IMR-90 (cell line): ENCODE measurements around the gene EPS8. TPM values are rescaled to one million over a fixed set of nuclear protein-coding genes. Genes with fewer than 3 reads are reported as not detected.

Experiments
- ATAC-seq: fragments of 200-7000 bp; cut with Tn5 transposase; 2 replicates; pipeline ENCODE4 v1.9.1; 2020; ENCODE audit warnings: low read depth, mild to moderate bottlenecking, moderate library complexity
- BruUV-seq: library from RNA; stranded (reverse); fragments of 400-500 nt; replicated peaks from 2 replicates; lab custom pipeline; 2021; lab: Mats Ljungman, UMichigan
- CTCF ChIA-PET: fragments of 300-600 bp; formaldehyde crosslinking; extraction: SDS; loops from one replicate; lab custom pipeline; 2021; ENCODE audit warnings: antibody characterized with exemption; lab: Yijun Ruan, JAX
- POLR2A ChIA-PET: fragments of 300-600 bp; sonication (Branson Sonifier 250); formaldehyde crosslinking; loops from one replicate; lab custom pipeline; 2022; ENCODE audit warnings: antibody characterized with exemption; ENCODE audit not compliant: unreplicated experiment; lab: Charles Lee
- DNase-seq: peaks from one replicate; pipeline ENCODE4 v3.0.0; 2013
- H2AFZ ChIP-seq: replicated peaks from 2 replicates; pipeline ENCODE3; 2013; ENCODE audit warnings: low read length, mild to moderate bottlenecking; ENCODE audit not compliant: poor library complexity
- H2AK5ac ChIP-seq: 2 replicates; pipeline ENCODE4 v1.6.1; 2013; ENCODE audit warnings: low read depth, low read length, inconsistent platforms
- H2AK9ac ChIP-seq: replicated peaks from 2 replicates; pipeline ENCODE3; 2013; ENCODE audit warnings: mild to moderate bottlenecking, low read depth, low read length, moderate library complexity; ENCODE audit not compliant: poor library complexity
- H2BK120ac ChIP-seq: 2 replicates; pipeline ENCODE4 v1.6.1; 2013; ENCODE audit warnings: low read depth, low read length, inconsistent platforms
- H2BK15ac ChIP-seq: 3 replicates; pipeline ENCODE4 v1.6.1; 2013; ENCODE audit warnings: low read depth, low read length, inconsistent platforms
- H2BK20ac ChIP-seq: 2 replicates; pipeline ENCODE4 v1.6.1; 2013; ENCODE audit warnings: low read depth, mild to moderate bottlenecking, inconsistent platforms, low read length, moderate library complexity
- H2BK5ac ChIP-seq: 2 replicates; pipeline ENCODE4 v1.6.1; 2013; ENCODE audit warnings: mild to moderate bottlenecking, low read depth, low read length, inconsistent platforms; ENCODE audit not compliant: poor library complexity, severe bottlenecking
- H3K14ac ChIP-seq: replicated peaks from 2 replicates; pipeline ENCODE4 v1.6.1; 2013; ENCODE audit warnings: low read depth, low read length, inconsistent platforms
- H3K18ac ChIP-seq: 2 replicates; pipeline ENCODE4 v1.6.1; 2013; ENCODE audit warnings: low read depth, low read length, control low read depth
- H3K23ac ChIP-seq: 2 replicates; pipeline ENCODE4 v1.6.1; 2013; ENCODE audit warnings: low read depth, low read length, inconsistent platforms
- H3K27ac ChIP-seq: 2 replicates; pipeline ENCODE4 v1.5.1; 2013; ENCODE audit warnings: mild to moderate bottlenecking, control low read depth, low read length; ENCODE audit not compliant: insufficient read depth
- H3K27me3 ChIP-seq: 2 replicates; pipeline ENCODE4 v1.6.1; 2013; ENCODE audit warnings: low read length; ENCODE audit not compliant: control insufficient read depth, insufficient read depth
- H3K36me3 ChIP-seq: 2 replicates; pipeline ENCODE4 v1.6.1; 2013; ENCODE audit warnings: low read length, mixed read lengths; ENCODE audit not compliant: control insufficient read depth, insufficient read depth
- H3K4ac ChIP-seq: 2 replicates; pipeline ENCODE4 v1.6.1; 2013; ENCODE audit warnings: low read depth, low read length, inconsistent platforms
- H3K4me1 ChIP-seq: 2 replicates; pipeline ENCODE4 v1.6.1; 2013; ENCODE audit warnings: low read length, mixed read lengths; ENCODE audit not compliant: control insufficient read depth, insufficient read depth
- H3K4me2 ChIP-seq: 2 replicates; pipeline ENCODE4 v1.6.1; 2013; ENCODE audit warnings: low read depth, mild to moderate bottlenecking, control low read depth, low read length, moderate library complexity
- H3K4me3 ChIP-seq: 2 replicates; pipeline ENCODE4 v1.5.1; 2013; ENCODE audit warnings: low read depth, mild to moderate bottlenecking, control low read depth, low read length, moderate library complexity; ENCODE audit not compliant: insufficient read depth
- H3K56ac ChIP-seq: 2 replicates; pipeline ENCODE4 v1.6.1; 2013; ENCODE audit warnings: low read length, inconsistent platforms; ENCODE audit not compliant: insufficient read depth; ENCODE audit errors: extremely low read depth
- H3K79me1 ChIP-seq, 2 experiments: 2 replicates each; pipeline ENCODE4 v1.6.1; 2013; ENCODE audit warnings: low read length in 2 of 2, inconsistent platforms in 1 of 2, low read depth in 1 of 2
- H3K9ac ChIP-seq: 2 replicates; pipeline ENCODE4 v1.6.1; 2013; ENCODE audit warnings: low read depth, low read length, control low read depth
- H3K9me1 ChIP-seq: 2 replicates; pipeline ENCODE4 v1.6.1; 2013; ENCODE audit warnings: low read length, inconsistent platforms; ENCODE audit not compliant: insufficient read depth
- H3K9me3 ChIP-seq: 2 replicates; pipeline ENCODE4 v1.6.1; 2013; ENCODE audit warnings: low read length; ENCODE audit not compliant: control insufficient read depth, insufficient read depth
- H4K20me1 ChIP-seq: 2 replicates; pipeline ENCODE4 v1.6.1; 2013; ENCODE audit warnings: low read length, inconsistent platforms; ENCODE audit not compliant: insufficient read depth
- H4K5ac ChIP-seq: 2 replicates; pipeline ENCODE4 v1.6.1; 2013; ENCODE audit warnings: mild to moderate bottlenecking, low read depth, low read length, control low read depth
- H4K8ac ChIP-seq, 2 experiments: 2 replicates each; pipeline ENCODE4 v1.6.1; 2013; ENCODE audit warnings: low read depth in 2 of 2, low read length in 2 of 2, control low read depth in 1 of 2, inconsistent platforms in 1 of 2
- H4K91ac ChIP-seq: 2 replicates; pipeline ENCODE4 v1.6.1; 2013; ENCODE audit warnings: low read depth, low read length, inconsistent platforms; ENCODE audit not compliant: insufficient read depth
- BHLHE40 ChIP-seq: fragments of 150-350 bp; IDR thresholded peaks from 2 replicates; pipeline ENCODE4 v1.6.1; 2016; ENCODE audit warnings: mild to moderate bottlenecking, low read depth, low read length
- CEBPB ChIP-seq: IDR thresholded peaks from 2 replicates; pipeline ENCODE4 v1.6.1; 2012; ENCODE audit warnings: low read depth, low read length, improper control_type of control experiment
- CHD1 ChIP-seq: IDR thresholded peaks from 2 replicates; pipeline ENCODE4 v1.6.1; 2012; ENCODE audit warnings: low read depth, low read length, improper control_type of control experiment
- FOS ChIP-seq: fragments of 150-350 bp; IDR thresholded peaks from 2 replicates; pipeline ENCODE4 v1.6.1; 2016; ENCODE audit warnings: low read depth, low read length
- MAFK ChIP-seq: IDR thresholded peaks from 2 replicates; pipeline ENCODE4 v1.6.1; 2012; ENCODE audit warnings: low read depth, low read length, improper control_type of control experiment
- MAZ ChIP-seq: IDR thresholded peaks from 2 replicates; pipeline ENCODE4 v1.6.1; 2012; ENCODE audit warnings: low read depth, mild to moderate bottlenecking, low read length, improper control_type of control experiment, moderate library complexity, borderline replicate concordance
- MXI1 ChIP-seq: IDR thresholded peaks from 2 replicates; pipeline ENCODE4 v1.6.1; 2012; ENCODE audit warnings: low read depth, mild to moderate bottlenecking, low read length, moderate library complexity, borderline replicate concordance
- NFE2L2 ChIP-seq: fragments of 150-350 bp; IDR thresholded peaks from 2 replicates; pipeline ENCODE4 v1.6.1; 2016; ENCODE audit warnings: low read depth, mild to moderate bottlenecking, low read length
- POLR2A ChIP-seq: IDR thresholded peaks from 2 replicates; pipeline ENCODE4 v1.6.1; 2012; ENCODE audit warnings: mild to moderate bottlenecking, low read depth, low read length
- RAD21 ChIP-seq: IDR thresholded peaks from 2 replicates; pipeline ENCODE4 v1.6.1; 2012; ENCODE audit warnings: low read length, improper control_type of control experiment
- RCOR1 ChIP-seq: IDR thresholded peaks from 2 replicates; pipeline ENCODE4 v1.6.1; 2012; ENCODE audit warnings: mild to moderate bottlenecking, low read length, improper control_type of control experiment; ENCODE audit not compliant: insufficient replicate concordance
- RFX5 ChIP-seq: IDR thresholded peaks from 2 replicates; pipeline ENCODE4 v1.8.0; 2012; ENCODE audit warnings: low read depth, mild to moderate bottlenecking, low read length, moderate library complexity
- SMC3 ChIP-seq: fragments of 150-350 bp; IDR thresholded peaks from 2 replicates; pipeline ENCODE4 v1.6.1; 2016; ENCODE audit warnings: low read depth, mild to moderate bottlenecking, antibody characterized with exemption, low read length, moderate library complexity
- WGBS, 2 experiments: methylation state at CpG; one replicate each; pipeline versions ENCODE4 v1.1.5 to v1.1.7; 2013; ENCODE audit warnings: missing lambda C conversion rate in 2 of 2; ENCODE audit not compliant: insufficient read length in 1 of 2; ENCODE audit errors: extremely low coverage in 2 of 2; 5-methylcytosine and 5-hydroxymethylcytosine counted together
- dilution Hi-C: fragments of 300-500 bp; cut with HindIII; formaldehyde crosslinking; loops from one replicate; pipeline ENCODE4 v1.14.3; 2018; ENCODE audit warnings: low sequenced_read_pairs; ENCODE audit not compliant: unreplicated experiment
- in situ Hi-C: fragments of 300-500 bp; cut with MboI; formaldehyde crosslinking; loops from 3 replicates; pipeline ENCODE4 v1.14.3; 2019; ENCODE audit warnings: low sequenced_read_pairs, inconsistent platforms, mixed read lengths
- intact Hi-C: fragments of 100-400 bp; cut with micrococcal nuclease; formaldehyde crosslinking; loops from 2 replicates; pipeline ENCODE4 v1.10.0; 2022
- polyA plus RNA-seq, 3 experiments: library from polyadenylated mRNA; depleted of rRNA; stranded (reverse); fragments of >200 nt; gene quantifications; 2 replicates each; pipeline ENCODE4 v1.2.3, GENCODE V29; 2012; ENCODE audit warnings: low replicate concordance in 1 of 3
- total RNA-seq: library from RNA; depleted of rRNA; stranded (reverse); fragments of >200 nt; gene quantifications from 2 replicates; pipeline ENCODE4 v1.2.3, GENCODE V29; 2012
- TF ChIP-seq, protein P1 (sequence below): fragments of 150-350 bp; IDR thresholded peaks from 2 replicates; pipeline ENCODE4 v1.6.1; 2017; ENCODE audit warnings: mild to moderate bottlenecking, antibody characterized with exemption, low read length, low read depth
- TF ChIP-seq, protein P2 (sequence below): fragments of 150-350 bp; IDR thresholded peaks from 2 replicates; pipeline ENCODE4 v1.6.1; 2016; ENCODE audit warnings: low read depth, mild to moderate bottlenecking, low read length, moderate library complexity, borderline replicate concordance
- TF ChIP-seq, protein P3 (sequence below): conservative IDR thresholded peaks from 2 replicates; pipeline ENCODE4 v1.5.1; 2012; ENCODE audit warnings: mild to moderate bottlenecking, low read depth, low read length, improper control_type of control experiment

The EPS8 gene
- total and polyA plus RNA-seq, 2 of the 4 experiments (the other 2 are of a cell fraction): 45.1 to 104 TPM

DNA sequence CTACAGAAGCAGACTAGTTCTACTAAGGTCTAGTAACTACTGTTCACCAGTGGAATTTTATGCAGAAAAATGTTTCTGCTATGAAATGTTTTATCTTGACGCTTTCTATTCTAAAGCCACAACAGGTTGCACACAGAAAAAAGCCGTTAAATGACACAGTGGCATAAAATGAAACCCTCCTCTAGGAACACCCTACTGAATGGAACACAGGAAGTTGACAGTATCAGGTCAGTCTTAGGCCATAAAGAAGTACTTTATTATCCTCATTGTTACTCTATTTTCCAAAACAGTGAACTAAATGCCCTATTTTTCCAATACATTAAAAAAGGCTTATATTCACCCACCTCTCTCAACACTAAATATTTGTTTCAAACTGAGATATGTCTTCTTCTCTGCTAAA is 21.9 kb downstream of the EPS8 start:
- H4K91ac ChIP-seq: no peak overlapping the region
- H3K4me3 ChIP-seq: no peak overlapping the region
- dilution Hi-C loops: no loop called here
- ChIA-PET CTCF (no interaction called here), POLR2A (no interaction called here)
- no peak overlapping the region for H3K23ac ChIP-seq
- DNase-seq (no peak), ATAC-seq (no peak)
- 0 out of 2 replicates have a peak, but pooled peaks cover 3% of the 10 kb centered on the region for H3K9me1 ChIP-seq
- no peak overlapping the region for H3K18ac ChIP-seq
- H3K36me3 ChIP-seq: no peaks in the 10 kb centered on the region
- no peak overlapping the region for H4K5ac ChIP-seq
- H2BK5ac ChIP-seq: no peak overlapping the region
- H3K4me1 ChIP-seq: peaks cover 5% of the 10 kb centered on the region; the same call in 1 of the 2 replicates
- H2AK9ac ChIP-seq: no peak overlapping the region
- no peak overlapping the region for H4K8ac ChIP-seq
- intact Hi-C loops: no loop called here
- BruUV-seq: no TSS peak
- no peaks in the 10 kb centered on the region for H3K27me3 ChIP-seq
- H2BK120ac ChIP-seq: no peak overlapping the region
- H2BK15ac ChIP-seq: no peak overlapping the region
- H3K14ac ChIP-seq: no peak overlapping the region
- no peak overlapping the region for H2AFZ ChIP-seq
- TF ChIP-seq POLR2A: no peak
- no peak for TF ChIP-seq MXI1
- no peak for TF ChIP-seq CHD1
- TF ChIP-seq, protein P1, sequence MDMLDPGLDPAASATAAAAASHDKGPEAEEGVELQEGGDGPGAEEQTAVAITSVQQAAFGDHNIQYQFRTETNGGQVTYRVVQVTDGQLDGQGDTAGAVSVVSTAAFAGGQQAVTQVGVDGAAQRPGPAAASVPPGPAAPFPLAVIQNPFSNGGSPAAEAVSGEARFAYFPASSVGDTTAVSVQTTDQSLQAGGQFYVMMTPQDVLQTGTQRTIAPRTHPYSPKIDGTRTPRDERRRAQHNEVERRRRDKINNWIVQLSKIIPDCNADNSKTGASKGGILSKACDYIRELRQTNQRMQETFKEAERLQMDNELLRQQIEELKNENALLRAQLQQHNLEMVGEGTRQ: no peak
- no peak for TF ChIP-seq RAD21
- TF ChIP-seq, protein P2, sequence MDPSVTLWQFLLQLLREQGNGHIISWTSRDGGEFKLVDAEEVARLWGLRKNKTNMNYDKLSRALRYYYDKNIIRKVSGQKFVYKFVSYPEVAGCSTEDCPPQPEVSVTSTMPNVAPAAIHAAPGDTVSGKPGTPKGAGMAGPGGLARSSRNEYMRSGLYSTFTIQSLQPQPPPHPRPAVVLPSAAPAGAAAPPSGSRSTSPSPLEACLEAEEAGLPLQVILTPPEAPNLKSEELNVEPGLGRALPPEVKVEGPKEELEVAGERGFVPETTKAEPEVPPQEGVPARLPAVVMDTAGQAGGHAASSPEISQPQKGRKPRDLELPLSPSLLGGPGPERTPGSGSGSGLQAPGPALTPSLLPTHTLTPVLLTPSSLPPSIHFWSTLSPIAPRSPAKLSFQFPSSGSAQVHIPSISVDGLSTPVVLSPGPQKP: no peak
- no peak for TF ChIP-seq MAFK
- TF ChIP-seq CEBPB: no peak
- TF ChIP-seq BHLHE40: no peak
- TF ChIP-seq NFE2L2: no peak
- no peak for TF ChIP-seq RCOR1
- no peak for TF ChIP-seq MAZ
- TF ChIP-seq, protein P3, sequence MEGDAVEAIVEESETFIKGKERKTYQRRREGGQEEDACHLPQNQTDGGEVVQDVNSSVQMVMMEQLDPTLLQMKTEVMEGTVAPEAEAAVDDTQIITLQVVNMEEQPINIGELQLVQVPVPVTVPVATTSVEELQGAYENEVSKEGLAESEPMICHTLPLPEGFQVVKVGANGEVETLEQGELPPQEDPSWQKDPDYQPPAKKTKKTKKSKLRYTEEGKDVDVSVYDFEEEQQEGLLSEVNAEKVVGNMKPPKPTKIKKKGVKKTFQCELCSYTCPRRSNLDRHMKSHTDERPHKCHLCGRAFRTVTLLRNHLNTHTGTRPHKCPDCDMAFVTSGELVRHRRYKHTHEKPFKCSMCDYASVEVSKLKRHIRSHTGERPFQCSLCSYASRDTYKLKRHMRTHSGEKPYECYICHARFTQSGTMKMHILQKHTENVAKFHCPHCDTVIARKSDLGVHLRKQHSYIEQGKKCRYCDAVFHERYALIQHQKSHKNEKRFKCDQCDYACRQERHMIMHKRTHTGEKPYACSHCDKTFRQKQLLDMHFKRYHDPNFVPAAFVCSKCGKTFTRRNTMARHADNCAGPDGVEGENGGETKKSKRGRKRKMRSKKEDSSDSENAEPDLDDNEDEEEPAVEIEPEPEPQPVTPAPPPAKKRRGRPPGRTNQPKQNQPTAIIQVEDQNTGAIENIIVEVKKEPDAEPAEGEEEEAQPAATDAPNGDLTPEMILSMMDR: no peak
- no peak for TF ChIP-seq FOS
- TF ChIP-seq SMC3: no peak
- TF ChIP-seq RFX5: no peak
- in situ Hi-C loops: no loop called here
- no peaks in the 10 kb centered on the region for H3K9me3 ChIP-seq
- no peak overlapping the region for H2AK5ac ChIP-seq
- no peak overlapping the region for H2BK20ac ChIP-seq
- no peak overlapping the region for H3K9ac ChIP-seq
- H4K20me1 ChIP-seq: no peaks in the 10 kb centered on the region
- no peak overlapping the region for H3K27ac ChIP-seq
- WGBS, 2 experiments: no CpG with 5 or more reads among the region's 2 CpGs
- no peak overlapping the region for H3K4ac ChIP-seq
- peaks cover 12 to 38% of the 10 kb centered on the region in 2 experiments; a peak in 3 of 4 replicates for H3K79me1 ChIP-seq
- H3K4me2 ChIP-seq: no peak overlapping the region
- no peak overlapping the region for H3K56ac ChIP-seq
